Hepatocyte (in vitro differentiated cells): ENCODE results near the gene PDIA6. TPM values are rescaled to one million over a fixed set of nuclear protein-coding genes. Genes with fewer than 3 reads are reported as not detected.

Experiments used
- DNase-seq: peaks from one replicate; pipeline ENCODE4 v3.0.0-alpha.2; 2016; ENCODE audit warnings: low spot score
- H2AFZ ChIP-seq: fragments of 200-600 bp; sonication (generic); 2 replicates; pipeline ENCODE4 v1.6.0; 2016; ENCODE audit warnings: antibody characterized with exemption, mild to moderate bottlenecking
- H3K27ac ChIP-seq: fragments of 200-600 bp; sonication (generic); 2 replicates; pipeline ENCODE4 v1.5.1; 2016; ENCODE audit warnings: mild to moderate bottlenecking
- H3K27me3 ChIP-seq: fragments of 200-600 bp; sonication (generic); 2 replicates; pipeline ENCODE4 v1.6.1; 2016
- H3K36me3 ChIP-seq: fragments of 200-600 bp; sonication (generic); replicated peaks from 2 replicates; pipeline ENCODE4 v1.5.1; 2016; ENCODE audit warnings: low read depth; ENCODE audit not compliant: insufficient read depth
- H3K4me1 ChIP-seq: fragments of 200-600 bp; sonication (generic); 2 replicates; pipeline ENCODE4 v1.5.1; 2016; ENCODE audit warnings: mild to moderate bottlenecking, moderate library complexity; ENCODE audit not compliant: insufficient read depth
- H3K4me2 ChIP-seq: fragments of 200-600 bp; sonication (generic); 2 replicates; pipeline ENCODE4 v1.6.0; 2016
- H3K4me3 ChIP-seq: fragments of 200-600 bp; sonication (generic); 2 replicates; pipeline ENCODE4 v1.5.1; 2016; ENCODE audit warnings: mild to moderate bottlenecking
- H3K79me2 ChIP-seq: fragments of 200-600 bp; sonication (generic); 2 replicates; pipeline ENCODE4 v1.6.0; 2017; ENCODE audit warnings: mild to moderate bottlenecking
- H3K9me2 ChIP-seq: fragments of 200-600 bp; sonication (generic); replicated peaks from 2 replicates; pipeline ENCODE4 v1.6.0; 2017; ENCODE audit warnings: mild to moderate bottlenecking; ENCODE audit not compliant: insufficient read depth
- H3K9me3 ChIP-seq: fragments of 200-600 bp; sonication (generic); 2 replicates; pipeline ENCODE4 v1.5.1; 2016; ENCODE audit warnings: low read depth, mild to moderate bottlenecking
- H4K20me1 ChIP-seq: fragments of 200-600 bp; sonication (generic); 2 replicates; pipeline ENCODE4 v1.6.0; 2016; ENCODE audit warnings: mild to moderate bottlenecking; ENCODE audit not compliant: insufficient read depth, poor library complexity, severe bottlenecking
- EZH2 ChIP-seq: fragments of 200-600 bp; sonication (generic); IDR thresholded peaks from 2 replicates; pipeline ENCODE4 v1.6.1; 2016; ENCODE audit warnings: antibody characterized with exemption, mild to moderate bottlenecking, borderline replicate concordance
- EZH2phosphoT487 ChIP-seq: fragments of 200-600 bp; sonication (generic); IDR thresholded peaks from one replicate; pipeline ENCODE4 v1.6.1; 2018; ENCODE audit warnings: antibody characterized with exemption, mild to moderate bottlenecking, low read depth, moderate library complexity; ENCODE audit not compliant: unreplicated experiment, severe bottlenecking
- WGBS: methylation state at CpG from one replicate; pipeline ENCODE4 v1.1.6; 2016; ENCODE audit warnings: low lambda C conversion rate; ENCODE audit errors: missing lambda C conversion rate; 5-methylcytosine and 5-hydroxymethylcytosine counted together
- polyA plus RNA-seq: library from polyadenylated mRNA; unstranded; fragments of >200 nt; fragmentation: Nextera tagmentation; extraction: Ambion mirVana; gene quantifications from 2 replicates; pipeline ENCODE4 v1.2.1, GENCODE V29; 2016
- total RNA-seq: library from RNA; depleted of rRNA; stranded (reverse); fragments of >200 nt; gene quantifications from 2 replicates; pipeline ENCODE4 v1.2.3, GENCODE V29; 2014
- TF ChIP-seq, protein P1 (sequence below): fragments of 200-600 bp; sonication (generic); IDR thresholded peaks from 2 replicates; pipeline ENCODE4 v1.5.1; 2016; ENCODE audit warnings: antibody characterized with exemption, mild to moderate bottlenecking; ENCODE audit not compliant: poor library complexity

The PDIA6 gene
- total and polyA plus RNA-seq, 2 experiments from 2014 or later, result 507 to 715 TPM

DNA sequence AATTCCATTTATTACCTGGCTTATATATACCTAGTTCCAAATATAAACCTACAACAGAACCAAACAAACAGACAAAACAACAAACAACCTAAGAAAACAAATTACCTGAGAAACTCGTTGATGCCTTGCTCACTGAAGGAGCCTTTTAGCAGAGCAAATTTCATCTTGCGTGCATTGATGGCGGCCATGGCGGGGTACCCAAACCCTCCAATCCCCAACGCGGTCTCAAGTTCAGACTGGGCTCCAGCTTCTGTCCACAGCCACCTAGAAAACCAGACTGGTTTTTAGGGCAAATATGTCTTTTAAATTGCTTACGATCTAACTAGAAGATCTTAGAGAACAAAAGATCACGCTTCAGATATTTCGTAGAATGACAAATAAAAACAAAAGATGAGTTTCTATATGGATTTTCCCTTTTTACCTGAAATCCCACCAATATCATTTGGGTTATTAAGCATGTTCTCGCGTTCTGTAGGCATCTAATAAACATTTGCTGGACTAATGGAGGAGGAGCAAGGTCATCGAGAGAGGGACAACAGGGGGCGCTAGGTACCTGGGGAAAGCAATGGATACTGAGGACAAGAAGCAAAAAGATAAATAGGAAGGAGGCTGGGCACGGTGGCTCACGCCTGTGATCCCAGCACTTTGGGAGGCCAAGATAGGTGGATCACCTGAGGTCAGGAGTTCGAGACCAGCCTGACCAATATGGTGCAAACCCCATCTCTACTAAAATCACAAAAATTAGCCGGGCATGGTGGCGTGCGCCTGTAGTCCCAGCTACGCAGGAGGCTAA lies 25.2 kb downstream of the PDIA6 start:
- peaks cover 5% of the 10 kb centered on the region for H3K36me3 ChIP-seq

DNA sequence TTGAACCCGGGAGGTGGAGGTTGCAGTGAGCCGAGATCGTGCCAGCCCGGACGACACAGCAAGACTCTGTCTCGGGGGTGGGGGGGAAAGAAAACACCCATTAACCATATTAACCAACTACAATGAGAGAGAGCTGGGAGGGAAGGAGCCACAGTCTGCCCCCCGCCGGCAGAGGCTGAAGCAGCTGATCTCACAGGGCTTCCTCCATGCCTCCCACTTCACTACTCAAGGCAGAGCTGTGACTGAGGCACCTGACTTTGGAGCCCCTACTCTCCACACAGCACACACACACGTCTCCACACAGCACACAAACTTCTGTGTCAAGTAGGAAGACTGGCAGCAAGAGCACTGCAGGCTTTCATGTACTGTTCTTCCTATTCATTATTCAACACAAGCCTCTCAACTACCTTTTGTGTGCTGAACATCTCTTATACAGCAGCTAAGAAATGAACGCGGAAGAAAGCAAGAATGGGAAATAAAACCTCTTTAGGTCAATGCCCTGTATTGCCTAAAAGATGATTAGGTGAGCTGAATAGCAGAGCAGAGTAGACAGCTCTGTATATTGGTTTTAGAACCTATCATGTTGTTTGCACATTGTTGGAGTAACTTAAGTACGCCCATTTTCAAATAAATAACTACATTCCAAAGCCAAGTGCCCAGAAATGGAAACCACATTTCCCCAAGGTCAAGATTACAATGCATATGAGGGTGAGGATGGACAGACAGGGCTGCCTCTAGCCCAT lies 26.2 kb downstream of the PDIA6 start:
- Histone ChIP-seq H3K27ac (no peak overlapping the region), H3K4me3 (no peak overlapping the region)

More for the DNA sequence above, 25.2 kb downstream of the PDIA6 start:
- no peaks in the 10 kb centered on the region for H3K9me3 ChIP-seq
- no peak overlapping the region for H3K27ac ChIP-seq
- TF ChIP-seq EZH2, result no peak
- TF ChIP-seq, protein P1, sequence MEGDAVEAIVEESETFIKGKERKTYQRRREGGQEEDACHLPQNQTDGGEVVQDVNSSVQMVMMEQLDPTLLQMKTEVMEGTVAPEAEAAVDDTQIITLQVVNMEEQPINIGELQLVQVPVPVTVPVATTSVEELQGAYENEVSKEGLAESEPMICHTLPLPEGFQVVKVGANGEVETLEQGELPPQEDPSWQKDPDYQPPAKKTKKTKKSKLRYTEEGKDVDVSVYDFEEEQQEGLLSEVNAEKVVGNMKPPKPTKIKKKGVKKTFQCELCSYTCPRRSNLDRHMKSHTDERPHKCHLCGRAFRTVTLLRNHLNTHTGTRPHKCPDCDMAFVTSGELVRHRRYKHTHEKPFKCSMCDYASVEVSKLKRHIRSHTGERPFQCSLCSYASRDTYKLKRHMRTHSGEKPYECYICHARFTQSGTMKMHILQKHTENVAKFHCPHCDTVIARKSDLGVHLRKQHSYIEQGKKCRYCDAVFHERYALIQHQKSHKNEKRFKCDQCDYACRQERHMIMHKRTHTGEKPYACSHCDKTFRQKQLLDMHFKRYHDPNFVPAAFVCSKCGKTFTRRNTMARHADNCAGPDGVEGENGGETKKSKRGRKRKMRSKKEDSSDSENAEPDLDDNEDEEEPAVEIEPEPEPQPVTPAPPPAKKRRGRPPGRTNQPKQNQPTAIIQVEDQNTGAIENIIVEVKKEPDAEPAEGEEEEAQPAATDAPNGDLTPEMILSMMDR, result peak; percentile 13
- peaks cover 3% of the 10 kb centered on the region for H3K79me2 ChIP-seq
- H3K4me3 ChIP-seq, result no peak overlapping the region
- no peaks in the 10 kb centered on the region for H3K4me1 ChIP-seq
- H4K20me1 ChIP-seq, result no peaks in the 10 kb centered on the region
- 93% methylated on average over 20 of the region's 20 CpGs for WGBS
- DNase-seq, result no peak
- no peaks in the 10 kb centered on the region for H3K9me2 ChIP-seq
- no peak overlapping the region for H2AFZ ChIP-seq
- no peaks in the 10 kb centered on the region for H3K27me3 ChIP-seq
- H3K4me2 ChIP-seq, result no peak overlapping the region

DNA sequence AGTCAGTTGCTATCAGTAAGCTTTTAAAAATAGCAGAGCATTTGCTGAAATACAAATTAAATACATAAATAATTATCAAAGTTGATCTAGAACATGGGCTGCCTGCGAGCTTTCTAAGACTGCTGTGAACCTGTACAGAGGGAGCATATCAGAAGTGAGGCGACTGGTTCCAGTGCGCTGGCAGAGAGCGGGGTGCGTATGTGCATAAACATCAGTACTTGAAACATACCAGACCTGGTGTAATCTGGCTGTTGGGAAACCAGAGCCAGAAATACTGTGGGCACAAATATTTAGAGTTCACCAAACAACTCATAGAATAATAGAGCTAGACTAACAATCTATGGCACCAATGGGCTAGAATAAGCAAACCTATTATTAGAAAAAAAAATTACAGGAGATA lies 27.3 kb downstream of the PDIA6 start:
- no peak for DNase-seq
- peaks cover 5% of the 10 kb centered on the region for H3K36me3 ChIP-seq
- H3K79me2 ChIP-seq, result no peaks in the 10 kb centered on the region
- WGBS, result 82% methylated on average over 5 of the region's 5 CpGs
- H3K4me2 ChIP-seq, result no peak overlapping the region
- H3K4me1 ChIP-seq, result no peaks in the 10 kb centered on the region
- no peak overlapping the region for H3K27ac ChIP-seq
- H3K4me3 ChIP-seq, result no peak overlapping the region
- no peaks in the 10 kb centered on the region for H4K20me1 ChIP-seq
- TF ChIP-seq, protein P1, result no peak
- no peak for TF ChIP-seq EZH2
- no peak for TF ChIP-seq EZH2phosphoT487
- H3K27me3 ChIP-seq, result no peaks in the 10 kb centered on the region
- no peak overlapping the region for H2AFZ ChIP-seq
- H3K9me3 ChIP-seq, result no peaks in the 10 kb centered on the region
- H3K9me2 ChIP-seq, result no peaks in the 10 kb centered on the region

More for the DNA sequence above, 26.2 kb downstream of the PDIA6 start:
- H3K36me3 ChIP-seq, result peaks cover 5% of the 10 kb centered on the region
- H2AFZ ChIP-seq, result no peak overlapping the region
- H3K27me3 ChIP-seq, result no peaks in the 10 kb centered on the region
- TF ChIP-seq EZH2phosphoT487 (no peak), EZH2 (no peak)
- TF ChIP-seq, protein P1, result no peak
- H3K79me2 ChIP-seq, result no peaks in the 10 kb centered on the region
- H3K4me1 ChIP-seq, result no peaks in the 10 kb centered on the region
- no peaks in the 10 kb centered on the region for H3K9me2 ChIP-seq
- H3K4me2 ChIP-seq, result no peak overlapping the region
- 90% methylated on average over 12 of the region's 12 CpGs for WGBS
- DNase-seq, result no peak
- no peaks in the 10 kb centered on the region for H4K20me1 ChIP-seq
- no peaks in the 10 kb centered on the region for H3K9me3 ChIP-seq
